HEK293 (cell line): ENCODE data around the gene DNAH8.

ENCODE experiments used
- CTCF ChIA-PET: fragments of 350-600 bp; formaldehyde crosslinking; extraction: SDS; loops from one replicate; lab custom pipeline; 2021; ENCODE audit warnings: antibody characterized with exemption; lab: Yijun Ruan, JAX
- POLR2A ChIA-PET: fragments of 300-600 bp; formaldehyde crosslinking; extraction: SDS; loops from one replicate; lab custom pipeline; 2020; ENCODE audit warnings: antibody characterized with exemption, inconsistent platforms; lab: Yijun Ruan, JAX
- H3K27ac ChIP-seq: fragments of 200-500 bp; sonication (Bioruptor generic); 2 replicates; pipeline ENCODE4 v1.5.1; 2014; ENCODE audit warnings: low read depth, low read length, control low read depth, inconsistent platforms; ENCODE audit errors: extremely low read depth
- H3K36me3 ChIP-seq, 2 experiments: fragments of 200-500 bp in 1 of 2; sonication (Bioruptor generic) in 1 of 2; 1 replicate in 1 of 2; 2 replicates in 1 of 2; pipeline ENCODE4 v1.5.1; 2014 to 2017; ENCODE audit warnings: inconsistent platforms in 2 of 2, low read length in 2 of 2; ENCODE audit not compliant: control insufficient read depth in 2 of 2, insufficient read depth in 1 of 2
- H3K4me1 ChIP-seq: fragments of 200-500 bp; sonication (Bioruptor generic); 2 replicates; pipeline ENCODE4 v1.5.1; 2014; ENCODE audit warnings: mild to moderate bottlenecking, low read length, inconsistent platforms; ENCODE audit not compliant: control insufficient read depth, insufficient read depth
- H3K4me3 ChIP-seq: 2 replicates; pipeline ENCODE4 v1.5.1; 2011; ENCODE audit warnings: low read depth, mild to moderate bottlenecking, control low read depth, low read length, moderate library complexity
- H3K9me3 ChIP-seq: fragments of 200-500 bp; sonication (Bioruptor generic); 2 replicates; pipeline ENCODE4 v1.5.1; 2014; ENCODE audit warnings: low read depth, low read length, inconsistent platforms; ENCODE audit not compliant: control insufficient read depth, insufficient read depth
- AEBP2 ChIP-seq: fragments of 450-650 bp; formaldehyde crosslinking; IDR thresholded peaks from 2 replicates; pipeline ENCODE4 v1.5.1; 2016; ENCODE audit warnings: missing biosample characterization, missing genetic modification characterization, borderline replicate concordance
- BCL11A ChIP-seq: fragments of 450-650 bp; formaldehyde crosslinking; IDR thresholded peaks from 2 replicates; pipeline ENCODE4 v1.5.1; 2016; ENCODE audit warnings: low read depth, missing biosample characterization, missing genetic modification characterization
- BCL11B ChIP-seq: fragments of 450-650 bp; formaldehyde crosslinking; IDR thresholded peaks from 2 replicates; pipeline ENCODE4 v1.5.1; 2016; ENCODE audit warnings: low read depth, missing biosample characterization, missing genetic modification characterization
- CTCF ChIP-seq: fragments of 450-650 bp; formaldehyde crosslinking; IDR thresholded peaks from 2 replicates; pipeline ENCODE4 v1.5.1; 2016; ENCODE audit warnings: missing biosample characterization, missing genetic modification characterization
- KLF9 ChIP-seq: fragments of 450-650 bp; formaldehyde crosslinking; IDR thresholded peaks from 2 replicates; pipeline ENCODE4 v1.5.1; 2016; ENCODE audit warnings: missing biosample characterization, missing genetic modification characterization, low read depth
- REPIN1 ChIP-seq: fragments of 450-650 bp; formaldehyde crosslinking; IDR thresholded peaks from 2 replicates; pipeline ENCODE4 v1.5.1; 2017; ENCODE audit warnings: missing biosample characterization, missing genetic modification characterization, low read depth
- SCRT2 ChIP-seq: fragments of 450-650 bp; formaldehyde crosslinking; IDR thresholded peaks from 2 replicates; pipeline ENCODE4 v1.5.1; 2016; ENCODE audit warnings: missing biosample characterization, missing genetic modification characterization
- TCF7L2 ChIP-seq: IDR thresholded peaks from 2 replicates; pipeline ENCODE4 v1.6.1; 2011; ENCODE audit warnings: low read depth, mild to moderate bottlenecking, inconsistent platforms, low read length, moderate library complexity, borderline replicate concordance
- YY2 ChIP-seq: fragments of 450-650 bp; formaldehyde crosslinking; IDR thresholded peaks from 2 replicates; pipeline ENCODE4 v1.5.1; 2016; ENCODE audit warnings: missing biosample characterization, missing genetic modification characterization
- ZBTB17 ChIP-seq: fragments of 450-650 bp; formaldehyde crosslinking; IDR thresholded peaks from 2 replicates; pipeline ENCODE4 v1.5.1; 2016; ENCODE audit warnings: missing biosample characterization, missing genetic modification characterization
- ZBTB6 ChIP-seq: fragments of 450-650 bp; formaldehyde crosslinking; IDR thresholded peaks from 2 replicates; pipeline ENCODE4 v1.5.1; 2017; ENCODE audit warnings: missing biosample characterization, missing genetic modification characterization
- ZNF26 ChIP-seq: fragments of 450-650 bp; formaldehyde crosslinking; IDR thresholded peaks from 2 replicates; pipeline ENCODE4 v1.5.1; 2016; ENCODE audit warnings: missing biosample characterization, missing genetic modification characterization
- ZNF423 ChIP-seq: fragments of 450-650 bp; formaldehyde crosslinking; IDR thresholded peaks from 2 replicates; pipeline ENCODE4 v1.5.1; 2016; ENCODE audit warnings: missing biosample characterization, missing genetic modification characterization
- ZNF433 ChIP-seq: fragments of 450-650 bp; formaldehyde crosslinking; IDR thresholded peaks from 2 replicates; pipeline ENCODE4 v1.5.1; 2016; ENCODE audit warnings: missing biosample characterization, missing genetic modification characterization, low read depth
- ZNF561 ChIP-seq: fragments of 450-650 bp; IDR thresholded peaks from 2 replicates; pipeline ENCODE4 v1.5.1; 2018; ENCODE audit warnings: missing biosample characterization, missing genetic modification characterization, borderline replicate concordance
- ZNF670 ChIP-seq: fragments of 450-650 bp; formaldehyde crosslinking; IDR thresholded peaks from 2 replicates; pipeline ENCODE4 v1.5.1; 2016; ENCODE audit warnings: missing biosample characterization, missing genetic modification characterization, low read depth
- ZSCAN4 ChIP-seq: fragments of 450-650 bp; formaldehyde crosslinking; IDR thresholded peaks from 2 replicates; pipeline ENCODE4 v1.5.1; 2017; ENCODE audit warnings: missing biosample characterization, missing genetic modification characterization

The DNAH8 gene

GRCh38 chr6:38865521-38866174, 150.5 kb downstream of the DNAH8 start:
- no peaks in the 10 kb centered on the region for H3K9me3 ChIP-seq
- CTCF ChIA-PET: interaction anchor here (0.6 to 2.1 kb wide), 5 partner anchors 10 to 445 kb away, joined by 3 to 7 read pairs (median 3); no protein-coding TSS in a partner anchor
- TF ChIP-seq ZNF670 (tag by site-specific recombination) (no peak), ZSCAN4 (tag by site-specific recombination) (no peak), SCRT2 (peak; percentile 93), YY2 (no peak), ZBTB17 (0 out of 2 replicates have a peak, but pooled peaks have one; percentile 25)
- TF ChIP-seq, all 188 proteins: peak for 2
- Histone ChIP-seq H3K4me1 (no peaks in the 10 kb centered on the region), H3K4me3 (no peak overlapping the region), H3K27ac (no peak overlapping the region), H3K36me3 (no peaks in the 10 kb centered on the region)
- POLR2A ChIA-PET: no interaction called here

- Histone ChIP-seq H3K9me3 (no peaks in the 10 kb centered on the region), H3K4me3 (no peak overlapping the region), H3K27ac (no peak overlapping the region), H3K4me1 (no peaks in the 10 kb centered on the region), H3K36me3 (no peaks in the 10 kb centered on the region)
- TF ChIP-seq ZNF423 (tag by site-specific recombination): no peak
- no peak for TF ChIP-seq ZNF433 (tag by site-specific recombination)
- TF ChIP-seq ZNF26 (tag by site-specific recombination): no peak
- TF ChIP-seq AEBP2: no peak
- TF ChIP-seq KLF9 (tag by site-specific recombination): no peak
- no peak for TF ChIP-seq CTCF
- TF ChIP-seq REPIN1 (tag by site-specific recombination): no peak
- no peak for TF ChIP-seq ZNF561 (tag by site-specific recombination)
- no peak for TF ChIP-seq BCL11B (tag by site-specific recombination)
- TF ChIP-seq BCL11A (tag by site-specific recombination): no peak
- no peak for TF ChIP-seq TCF7L2
- TF ChIP-seq ZBTB17: no peak
- no peak for TF ChIP-seq ZBTB6 (tag by site-specific recombination)
- CTCF ChIA-PET: interaction anchor here (0.5 to 2.0 kb wide), 8 partner anchors 16 to 650 kb away, joined by 3 to 10 read pairs (median 5); no protein-coding TSS in a partner anchor
- POLR2A ChIA-PET: interaction anchor here (0.7 kb wide), 1 partner anchor 62 kb away, joined by 3 read pairs; no protein-coding TSS in a partner anchor
These were observed 152.6 kb downstream of the DNAH8 start for GRCh38 chr6:38867726-38868125.
